IMR-90 (cell line): ENCODE measurements around the gene ACSBG1. TPM values are rescaled to one million over a fixed set of nuclear protein-coding genes. Genes with fewer than 3 reads are reported as not detected.

Experiments
- ATAC-seq: fragments of 200-7000 bp; cut with Tn5 transposase; 2 replicates; pipeline ENCODE4 v1.9.1; 2020; ENCODE audit warnings: low read depth, mild to moderate bottlenecking, moderate library complexity
- BruUV-seq: library from RNA; stranded (reverse); fragments of 400-500 nt; replicated peaks from 2 replicates; lab custom pipeline; 2021; lab: Mats Ljungman, UMichigan
- CTCF ChIA-PET: fragments of 300-600 bp; formaldehyde crosslinking; extraction: SDS; loops from one replicate; lab custom pipeline; 2021; ENCODE audit warnings: antibody characterized with exemption; lab: Yijun Ruan, JAX
- POLR2A ChIA-PET: fragments of 300-600 bp; sonication (Branson Sonifier 250); formaldehyde crosslinking; loops from one replicate; lab custom pipeline; 2022; ENCODE audit warnings: antibody characterized with exemption; ENCODE audit not compliant: unreplicated experiment; lab: Charles Lee
- DNase-seq: peaks from one replicate; pipeline ENCODE4 v3.0.0; 2013
- H2AFZ ChIP-seq: replicated peaks from 2 replicates; pipeline ENCODE3; 2013; ENCODE audit warnings: low read length, mild to moderate bottlenecking; ENCODE audit not compliant: poor library complexity
- H2AK5ac ChIP-seq: 2 replicates; pipeline ENCODE4 v1.6.1; 2013; ENCODE audit warnings: low read depth, low read length, inconsistent platforms
- H2AK9ac ChIP-seq: replicated peaks from 2 replicates; pipeline ENCODE3; 2013; ENCODE audit warnings: mild to moderate bottlenecking, low read depth, low read length, moderate library complexity; ENCODE audit not compliant: poor library complexity
- H2BK120ac ChIP-seq: 2 replicates; pipeline ENCODE4 v1.6.1; 2013; ENCODE audit warnings: low read depth, low read length, inconsistent platforms
- H2BK15ac ChIP-seq: 3 replicates; pipeline ENCODE4 v1.6.1; 2013; ENCODE audit warnings: low read depth, low read length, inconsistent platforms
- H2BK20ac ChIP-seq: 2 replicates; pipeline ENCODE4 v1.6.1; 2013; ENCODE audit warnings: low read depth, mild to moderate bottlenecking, inconsistent platforms, low read length, moderate library complexity
- H2BK5ac ChIP-seq: 2 replicates; pipeline ENCODE4 v1.6.1; 2013; ENCODE audit warnings: mild to moderate bottlenecking, low read depth, low read length, inconsistent platforms; ENCODE audit not compliant: poor library complexity, severe bottlenecking
- H3K14ac ChIP-seq: replicated peaks from 2 replicates; pipeline ENCODE4 v1.6.1; 2013; ENCODE audit warnings: low read depth, low read length, inconsistent platforms
- H3K18ac ChIP-seq: 2 replicates; pipeline ENCODE4 v1.6.1; 2013; ENCODE audit warnings: low read depth, low read length, control low read depth
- H3K23ac ChIP-seq: 2 replicates; pipeline ENCODE4 v1.6.1; 2013; ENCODE audit warnings: low read depth, low read length, inconsistent platforms
- H3K27ac ChIP-seq: 2 replicates; pipeline ENCODE4 v1.5.1; 2013; ENCODE audit warnings: mild to moderate bottlenecking, control low read depth, low read length; ENCODE audit not compliant: insufficient read depth
- H3K27me3 ChIP-seq: 2 replicates; pipeline ENCODE4 v1.6.1; 2013; ENCODE audit warnings: low read length; ENCODE audit not compliant: control insufficient read depth, insufficient read depth
- H3K36me3 ChIP-seq: 2 replicates; pipeline ENCODE4 v1.6.1; 2013; ENCODE audit warnings: low read length, mixed read lengths; ENCODE audit not compliant: control insufficient read depth, insufficient read depth
- H3K4ac ChIP-seq: 2 replicates; pipeline ENCODE4 v1.6.1; 2013; ENCODE audit warnings: low read depth, low read length, inconsistent platforms
- H3K4me1 ChIP-seq: 2 replicates; pipeline ENCODE4 v1.6.1; 2013; ENCODE audit warnings: low read length, mixed read lengths; ENCODE audit not compliant: control insufficient read depth, insufficient read depth
- H3K4me2 ChIP-seq: 2 replicates; pipeline ENCODE4 v1.6.1; 2013; ENCODE audit warnings: low read depth, mild to moderate bottlenecking, control low read depth, low read length, moderate library complexity
- H3K4me3 ChIP-seq: 2 replicates; pipeline ENCODE4 v1.5.1; 2013; ENCODE audit warnings: low read depth, mild to moderate bottlenecking, control low read depth, low read length, moderate library complexity; ENCODE audit not compliant: insufficient read depth
- H3K56ac ChIP-seq: 2 replicates; pipeline ENCODE4 v1.6.1; 2013; ENCODE audit warnings: low read length, inconsistent platforms; ENCODE audit not compliant: insufficient read depth; ENCODE audit errors: extremely low read depth
- H3K79me1 ChIP-seq, 2 experiments: 2 replicates each; pipeline ENCODE4 v1.6.1; 2013; ENCODE audit warnings: low read length in 2 of 2, inconsistent platforms in 1 of 2, low read depth in 1 of 2
- H3K9ac ChIP-seq: 2 replicates; pipeline ENCODE4 v1.6.1; 2013; ENCODE audit warnings: low read depth, low read length, control low read depth
- H3K9me1 ChIP-seq: 2 replicates; pipeline ENCODE4 v1.6.1; 2013; ENCODE audit warnings: low read length, inconsistent platforms; ENCODE audit not compliant: insufficient read depth
- H3K9me3 ChIP-seq: 2 replicates; pipeline ENCODE4 v1.6.1; 2013; ENCODE audit warnings: low read length; ENCODE audit not compliant: control insufficient read depth, insufficient read depth
- H4K20me1 ChIP-seq: 2 replicates; pipeline ENCODE4 v1.6.1; 2013; ENCODE audit warnings: low read length, inconsistent platforms; ENCODE audit not compliant: insufficient read depth
- H4K5ac ChIP-seq: 2 replicates; pipeline ENCODE4 v1.6.1; 2013; ENCODE audit warnings: mild to moderate bottlenecking, low read depth, low read length, control low read depth
- H4K8ac ChIP-seq, 2 experiments: 2 replicates each; pipeline ENCODE4 v1.6.1; 2013; ENCODE audit warnings: low read depth in 2 of 2, low read length in 2 of 2, control low read depth in 1 of 2, inconsistent platforms in 1 of 2
- H4K91ac ChIP-seq: 2 replicates; pipeline ENCODE4 v1.6.1; 2013; ENCODE audit warnings: low read depth, low read length, inconsistent platforms; ENCODE audit not compliant: insufficient read depth
- BHLHE40 ChIP-seq: fragments of 150-350 bp; IDR thresholded peaks from 2 replicates; pipeline ENCODE4 v1.6.1; 2016; ENCODE audit warnings: mild to moderate bottlenecking, low read depth, low read length
- CEBPB ChIP-seq: IDR thresholded peaks from 2 replicates; pipeline ENCODE4 v1.6.1; 2012; ENCODE audit warnings: low read depth, low read length, improper control_type of control experiment
- MAZ ChIP-seq: IDR thresholded peaks from 2 replicates; pipeline ENCODE4 v1.6.1; 2012; ENCODE audit warnings: low read depth, mild to moderate bottlenecking, low read length, improper control_type of control experiment, moderate library complexity, borderline replicate concordance
- POLR2A ChIP-seq: IDR thresholded peaks from 2 replicates; pipeline ENCODE4 v1.6.1; 2012; ENCODE audit warnings: mild to moderate bottlenecking, low read depth, low read length
- RCOR1 ChIP-seq: IDR thresholded peaks from 2 replicates; pipeline ENCODE4 v1.6.1; 2012; ENCODE audit warnings: mild to moderate bottlenecking, low read length, improper control_type of control experiment; ENCODE audit not compliant: insufficient replicate concordance
- RFX5 ChIP-seq: IDR thresholded peaks from 2 replicates; pipeline ENCODE4 v1.8.0; 2012; ENCODE audit warnings: low read depth, mild to moderate bottlenecking, low read length, moderate library complexity
- SMC3 ChIP-seq: fragments of 150-350 bp; IDR thresholded peaks from 2 replicates; pipeline ENCODE4 v1.6.1; 2016; ENCODE audit warnings: low read depth, mild to moderate bottlenecking, antibody characterized with exemption, low read length, moderate library complexity
- WGBS, 2 experiments: methylation state at CpG; one replicate each; pipeline versions ENCODE4 v1.1.5 to v1.1.7; 2013; ENCODE audit warnings: missing lambda C conversion rate in 2 of 2; ENCODE audit not compliant: insufficient read length in 1 of 2; ENCODE audit errors: extremely low coverage in 2 of 2; 5-methylcytosine and 5-hydroxymethylcytosine counted together
- dilution Hi-C: fragments of 300-500 bp; cut with HindIII; formaldehyde crosslinking; loops from one replicate; pipeline ENCODE4 v1.14.3; 2018; ENCODE audit warnings: low sequenced_read_pairs; ENCODE audit not compliant: unreplicated experiment
- in situ Hi-C: fragments of 300-500 bp; cut with MboI; formaldehyde crosslinking; loops from 3 replicates; pipeline ENCODE4 v1.14.3; 2019; ENCODE audit warnings: low sequenced_read_pairs, inconsistent platforms, mixed read lengths
- intact Hi-C: fragments of 100-400 bp; cut with micrococcal nuclease; formaldehyde crosslinking; loops from 2 replicates; pipeline ENCODE4 v1.10.0; 2022
- polyA plus RNA-seq, 3 experiments: library from polyadenylated mRNA; depleted of rRNA; stranded (reverse); fragments of >200 nt; gene quantifications; 2 replicates each; pipeline ENCODE4 v1.2.3, GENCODE V29; 2012; ENCODE audit warnings: low replicate concordance in 1 of 3
- total RNA-seq: library from RNA; depleted of rRNA; stranded (reverse); fragments of >200 nt; gene quantifications from 2 replicates; pipeline ENCODE4 v1.2.3, GENCODE V29; 2012
- TF ChIP-seq, protein P1 (sequence below): fragments of 150-350 bp; IDR thresholded peaks from 2 replicates; pipeline ENCODE4 v1.6.1; 2016; ENCODE audit warnings: low read depth, mild to moderate bottlenecking, low read length, moderate library complexity, borderline replicate concordance
- TF ChIP-seq, protein P2 (sequence below): fragments of 150-350 bp; IDR thresholded peaks from 2 replicates; pipeline ENCODE4 v1.6.1; 2017; ENCODE audit warnings: mild to moderate bottlenecking, antibody characterized with exemption, low read length, low read depth

ACSBG1 gene
- total and polyA plus RNA-seq, 2 of the 4 experiments (the other 2 are of a cell fraction) = 0.02 TPM; not detected in 1

DNA sequence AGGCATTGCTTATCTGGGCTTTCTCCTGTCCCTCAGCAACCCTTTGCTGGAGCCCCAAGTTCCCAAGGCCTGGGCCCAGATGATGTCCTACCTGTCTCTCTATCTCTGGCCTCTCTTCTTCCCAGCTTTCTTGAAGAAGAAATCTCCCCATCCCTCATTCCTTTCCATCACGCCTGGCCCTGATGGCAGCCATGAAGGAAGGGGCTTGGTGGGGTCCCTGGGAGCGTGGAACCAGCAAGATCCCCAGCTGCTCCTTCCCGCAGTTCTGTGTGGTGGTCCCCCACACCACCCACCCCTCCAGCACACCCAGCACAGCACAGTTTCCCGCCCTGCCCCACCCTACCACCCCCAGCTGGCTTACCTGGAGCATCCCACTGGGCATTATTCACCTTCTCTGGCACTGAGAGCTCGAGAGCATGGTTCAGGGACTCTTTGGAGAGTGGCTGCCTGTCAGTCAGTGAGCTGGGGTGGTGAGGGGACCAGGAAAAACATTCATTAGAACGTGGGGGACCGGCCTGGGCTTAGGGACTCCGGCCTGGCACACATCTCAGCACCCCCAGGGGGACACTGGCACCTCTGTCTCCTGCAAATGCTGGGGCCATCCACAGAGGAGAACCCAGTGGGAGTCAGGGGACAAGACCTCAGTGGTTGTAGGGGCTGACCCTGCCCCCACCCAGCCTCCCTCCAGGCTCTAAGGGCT, 26.6 kb downstream of the ACSBG1 start:
- no peak overlapping the region for H4K8ac ChIP-seq
- H2AK5ac ChIP-seq = no peak overlapping the region
- H3K4me3 ChIP-seq = no peak overlapping the region
- H3K9ac ChIP-seq = no peak overlapping the region
- dilution Hi-C loops (no loop called here), in situ Hi-C loops (no loop called here), intact Hi-C loops (no loop called here)
- peaks cover 3% of the 10 kb centered on the region; the same call in 1 of the 2 replicates for H3K9me1 ChIP-seq
- no peak overlapping the region for H2AK9ac ChIP-seq
- no peak overlapping the region for H2BK5ac ChIP-seq
- H3K9me3 ChIP-seq = no peaks in the 10 kb centered on the region
- H3K23ac ChIP-seq = no peak overlapping the region
- WGBS, 2 experiments = no CpG with 5 or more reads among the region's 8 CpGs
- no peak overlapping the region for H4K91ac ChIP-seq
- H3K4me2 ChIP-seq = no peak overlapping the region
- no peaks in the 10 kb centered on the region for H4K20me1 ChIP-seq
- no peak overlapping the region for H2BK120ac ChIP-seq
- peaks cover 3% of the 10 kb centered on the region; the same call in 1 of the 2 replicates for H3K4me1 ChIP-seq
- no peaks in the 10 kb centered on the region for H3K79me1 ChIP-seq
- H2AFZ ChIP-seq = no peak overlapping the region
- ChIA-PET POLR2A (no interaction called here), CTCF (no interaction called here)
- H3K4ac ChIP-seq = no peak overlapping the region
- no peaks in the 10 kb centered on the region for H3K36me3 ChIP-seq
- H3K27me3 ChIP-seq = peaks cover 11% of the 10 kb centered on the region; the same call in 1 of the 2 replicates
- TF ChIP-seq POLR2A (no peak), CEBPB (no peak), SMC3 (no peak), RFX5 (no peak), RCOR1 (no peak), BHLHE40 (no peak), MAZ (no peak)
- TF ChIP-seq, protein P1, sequence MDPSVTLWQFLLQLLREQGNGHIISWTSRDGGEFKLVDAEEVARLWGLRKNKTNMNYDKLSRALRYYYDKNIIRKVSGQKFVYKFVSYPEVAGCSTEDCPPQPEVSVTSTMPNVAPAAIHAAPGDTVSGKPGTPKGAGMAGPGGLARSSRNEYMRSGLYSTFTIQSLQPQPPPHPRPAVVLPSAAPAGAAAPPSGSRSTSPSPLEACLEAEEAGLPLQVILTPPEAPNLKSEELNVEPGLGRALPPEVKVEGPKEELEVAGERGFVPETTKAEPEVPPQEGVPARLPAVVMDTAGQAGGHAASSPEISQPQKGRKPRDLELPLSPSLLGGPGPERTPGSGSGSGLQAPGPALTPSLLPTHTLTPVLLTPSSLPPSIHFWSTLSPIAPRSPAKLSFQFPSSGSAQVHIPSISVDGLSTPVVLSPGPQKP = no peak
- TF ChIP-seq, protein P2, sequence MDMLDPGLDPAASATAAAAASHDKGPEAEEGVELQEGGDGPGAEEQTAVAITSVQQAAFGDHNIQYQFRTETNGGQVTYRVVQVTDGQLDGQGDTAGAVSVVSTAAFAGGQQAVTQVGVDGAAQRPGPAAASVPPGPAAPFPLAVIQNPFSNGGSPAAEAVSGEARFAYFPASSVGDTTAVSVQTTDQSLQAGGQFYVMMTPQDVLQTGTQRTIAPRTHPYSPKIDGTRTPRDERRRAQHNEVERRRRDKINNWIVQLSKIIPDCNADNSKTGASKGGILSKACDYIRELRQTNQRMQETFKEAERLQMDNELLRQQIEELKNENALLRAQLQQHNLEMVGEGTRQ = no peak
- H2BK15ac ChIP-seq = no peak overlapping the region
- no peak overlapping the region for H3K14ac ChIP-seq
- H3K27ac ChIP-seq = no peak overlapping the region
- H2BK20ac ChIP-seq = no peak overlapping the region
- no TSS peak for BruUV-seq
- DNase-seq (no peak), ATAC-seq (no peak)
- no peak overlapping the region for H3K56ac ChIP-seq
- no peak overlapping the region for H3K18ac ChIP-seq
- H4K5ac ChIP-seq = no peak overlapping the region
